GM23338 (cell line): ENCODE data around the gene CAPN14. TPM values are rescaled to one million over a fixed set of nuclear protein-coding genes. Genes with fewer than 3 reads are reported as not detected.

Experiments
- ATAC-seq: fragments of 200-7000 bp; cut with Tn5 transposase; 3 replicates; pipeline ENCODE4 v1.9.1; 2020
- DNase-seq: peaks from one replicate; pipeline ENCODE4 v3.0.0-alpha.2; 2015; ENCODE audit warnings: low spot score
- H2AFZ ChIP-seq: fragments of 200-600 bp; sonication (generic); 2 replicates; pipeline ENCODE4 v1.8.0; 2016; ENCODE audit warnings: antibody characterized with exemption, mild to moderate bottlenecking, moderate library complexity
- H3F3A ChIP-seq: fragments of 200-600 bp; sonication (generic); replicated peaks from 2 replicates; pipeline ENCODE4 v1.8.0; 2017; ENCODE audit warnings: antibody characterized with exemption, mixed run types, low read depth
- H3K27ac ChIP-seq: fragments of 200-600 bp; sonication (generic); 2 replicates; pipeline ENCODE4 v1.6.1; 2016; ENCODE audit warnings: low read depth
- H3K27me3 ChIP-seq: fragments of 200-600 bp; sonication (generic); 2 replicates; pipeline ENCODE4 v1.8.0; 2016; ENCODE audit warnings: mild to moderate bottlenecking, mixed run types, moderate library complexity; ENCODE audit not compliant: insufficient read depth
- H3K36me3 ChIP-seq: fragments of 200-600 bp; sonication (generic); 2 replicates; pipeline ENCODE4 v1.8.0; 2016; ENCODE audit warnings: mild to moderate bottlenecking; ENCODE audit not compliant: insufficient read depth
- H3K4me1 ChIP-seq: fragments of 200-600 bp; sonication (generic); 2 replicates; pipeline ENCODE4 v1.8.0; 2016; ENCODE audit warnings: mild to moderate bottlenecking, moderate library complexity; ENCODE audit not compliant: insufficient read depth
- H3K4me2 ChIP-seq: fragments of 200-600 bp; sonication (generic); 2 replicates; pipeline ENCODE4 v1.7.1; 2017; ENCODE audit warnings: mixed run types
- H3K4me3 ChIP-seq: fragments of 200-600 bp; sonication (generic); 2 replicates; pipeline ENCODE4 v1.6.1; 2016; ENCODE audit warnings: mixed run types
- H3K79me2 ChIP-seq: fragments of 200-600 bp; sonication (generic); replicated peaks from 2 replicates; pipeline ENCODE4 v1.8.0; 2017; ENCODE audit warnings: mild to moderate bottlenecking; ENCODE audit not compliant: insufficient read depth
- H3K9me2 ChIP-seq: fragments of 200-600 bp; sonication (generic); 2 replicates; pipeline ENCODE4 v1.8.0; 2017; ENCODE audit not compliant: insufficient read depth
- H4K20me1 ChIP-seq: fragments of 200-600 bp; sonication (generic); replicated peaks from 2 replicates; pipeline ENCODE4 v1.8.0; 2017; ENCODE audit warnings: mild to moderate bottlenecking; ENCODE audit not compliant: insufficient read depth
- H3K27ac Mint-ChIP-seq: 2 replicates; pipeline ENCODE4 v1.8.0; 2020; ENCODE audit warnings: inconsistent platforms, mild to moderate bottlenecking, moderate library complexity, mixed read lengths
- H3K27me3 Mint-ChIP-seq: 3 replicates; pipeline ENCODE4 v1.8.0; 2022; ENCODE audit warnings: low read depth, mild to moderate bottlenecking, moderate library complexity, mixed read lengths, inconsistent platforms; ENCODE audit not compliant: insufficient read depth, poor library complexity
- H3K36me3 Mint-ChIP-seq: 3 replicates; pipeline ENCODE4 v1.8.0; 2021; ENCODE audit warnings: low read depth, mild to moderate bottlenecking, inconsistent platforms, moderate library complexity, mixed read lengths
- H3K4me1 Mint-ChIP-seq: 3 replicates; pipeline ENCODE4 v1.8.0; 2020; ENCODE audit warnings: mild to moderate bottlenecking, inconsistent platforms, mixed read lengths
- H3K4me3 Mint-ChIP-seq: 3 replicates; pipeline ENCODE4 v1.8.0; 2021; ENCODE audit warnings: moderate library complexity, mild to moderate bottlenecking, inconsistent platforms, mixed read lengths
- H3K9me3 Mint-ChIP-seq: 3 replicates; pipeline ENCODE4 v1.8.0; 2020; ENCODE audit warnings: moderate library complexity, mild to moderate bottlenecking, inconsistent platforms, mixed read lengths
- CREB1 ChIP-seq: fragments of 250-450 bp; sonication (Bioruptor Pico); IDR thresholded peaks from 2 replicates; pipeline ENCODE4 v1.5.0; 2020; ENCODE audit warnings: low read depth, mild to moderate bottlenecking, moderate library complexity
- JUNB ChIP-seq: IDR thresholded peaks from one replicate; pipeline ENCODE4 v1.6.1; 2016; ENCODE audit warnings: antibody characterized with exemption; ENCODE audit not compliant: unreplicated experiment
- STAT1 ChIP-seq: IDR thresholded peaks from one replicate; pipeline ENCODE4 v1.6.1; 2016; ENCODE audit warnings: antibody characterized with exemption; ENCODE audit not compliant: unreplicated experiment
- ZNF114 ChIP-seq: fragments of 250-450 bp; sonication (Bioruptor Pico); IDR thresholded peaks from 2 replicates; pipeline ENCODE4 v1.5.0; 2020; ENCODE audit warnings: mild to moderate bottlenecking, moderate library complexity
- ZNF462 ChIP-seq: fragments of 250-450 bp; sonication (Bioruptor Pico); IDR thresholded peaks from 2 replicates; pipeline ENCODE4 v1.5.0; 2020; ENCODE audit warnings: mild to moderate bottlenecking, moderate library complexity
- polyA plus RNA-seq: library from polyadenylated mRNA; unstranded; fragments of >200 nt; fragmentation: Nextera tagmentation; extraction: Ambion mirVana; gene quantifications from 2 replicates; pipeline ENCODE4 v1.2.1, GENCODE V29; 2016
- total RNA-seq: library from RNA; depleted of rRNA; stranded (reverse); fragments of >200 nt; shearing (Covaris generic); gene quantifications from 2 replicates; pipeline ENCODE4 v1.2.3, GENCODE V29; 2014
- TF ChIP-seq, protein P1 (sequence below): IDR thresholded peaks from 2 replicates; pipeline ENCODE4 v1.6.1; 2016; ENCODE audit warnings: antibody characterized with exemption

The CAPN14 gene
- total and polyA plus RNA-seq, 2 experiments from 2014 or later = 0.15 TPM; not detected in 1

DNA sequence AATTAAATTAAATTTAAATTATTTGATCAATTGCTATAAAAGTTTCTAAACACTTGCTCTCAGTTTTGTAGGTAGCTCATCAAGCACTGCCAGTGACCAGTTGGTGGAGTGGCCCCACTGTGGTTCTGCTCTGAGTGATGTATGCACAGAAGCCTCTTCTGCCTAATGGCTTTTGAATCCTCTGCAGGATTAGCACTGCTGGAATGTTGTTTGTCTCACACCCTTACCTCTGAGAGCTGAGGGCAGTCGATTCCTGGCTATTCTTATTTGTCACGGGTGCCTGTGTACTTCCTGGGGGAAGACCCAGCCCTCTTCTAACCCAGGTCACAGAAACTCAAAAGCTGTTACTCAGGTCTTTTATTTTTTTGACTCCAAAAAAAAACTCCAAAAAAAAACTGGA lies 9.5 kb downstream of the CAPN14 start:
- H3F3A ChIP-seq = no peaks in the 10 kb centered on the region
- DNase-seq (peak; percentile 26), ATAC-seq (peak; percentile 90)
- peaks cover 8% of the 10 kb centered on the region; the same call in 2 of the 3 replicates for H3K4me1 Mint-ChIP-seq
- H3K9me3 Mint-ChIP-seq = no peaks in the 10 kb centered on the region; the same call in 2 of the 3 replicates
- no peaks in the 10 kb centered on the region for H3K27me3 Mint-ChIP-seq
- H3K9me2 ChIP-seq = no peaks in the 10 kb centered on the region
- no peak overlapping the region for H3K4me3 ChIP-seq
- no peak overlapping the region for H2AFZ ChIP-seq
- no peaks in the 10 kb centered on the region for H4K20me1 ChIP-seq
- H3K4me2 ChIP-seq = no peak overlapping the region
- no peaks in the 10 kb centered on the region for H3K36me3 Mint-ChIP-seq
- H3K4me3 Mint-ChIP-seq = no peak overlapping the region
- TF ChIP-seq, protein P1, sequence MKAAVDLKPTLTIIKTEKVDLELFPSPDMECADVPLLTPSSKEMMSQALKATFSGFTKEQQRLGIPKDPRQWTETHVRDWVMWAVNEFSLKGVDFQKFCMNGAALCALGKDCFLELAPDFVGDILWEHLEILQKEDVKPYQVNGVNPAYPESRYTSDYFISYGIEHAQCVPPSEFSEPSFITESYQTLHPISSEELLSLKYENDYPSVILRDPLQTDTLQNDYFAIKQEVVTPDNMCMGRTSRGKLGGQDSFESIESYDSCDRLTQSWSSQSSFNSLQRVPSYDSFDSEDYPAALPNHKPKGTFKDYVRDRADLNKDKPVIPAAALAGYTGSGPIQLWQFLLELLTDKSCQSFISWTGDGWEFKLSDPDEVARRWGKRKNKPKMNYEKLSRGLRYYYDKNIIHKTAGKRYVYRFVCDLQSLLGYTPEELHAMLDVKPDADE = no peak
- TF ChIP-seq JUNB (no peak), STAT1 (no peak), CREB1 (CRISPR knock-in tag) (no peak), ZNF114 (CRISPR knock-in tag) (no peak), ZNF462 (CRISPR knock-in tag) (0 out of 2 replicates have a peak, but pooled peaks have one; percentile 53)
- H3K27ac Mint-ChIP-seq = no peak overlapping the region; the same call in 1 of the 2 replicates
- no peaks in the 10 kb centered on the region for H3K79me2 ChIP-seq
- peaks cover 8% of the 10 kb centered on the region; the same call in 1 of the 2 replicates for H3K4me1 ChIP-seq
- no peaks in the 10 kb centered on the region for H3K36me3 ChIP-seq
- H3K27ac ChIP-seq = no peak overlapping the region
- H3K27me3 ChIP-seq = no peaks in the 10 kb centered on the region
